T follicular helper cell (primary cell): ENCODE results near the gene ZNF778.
A peak's percentile ranks its signal among the peaks of the same experiment; 100 is the strongest.
"Not testable (repeated sequence)": the region's sequence is repeated elsewhere in the genome, so short reads cannot be mapped to it uniquely, and the experiment has no call there.

Experiments used
- DNase-seq: peaks from one replicate; pipeline ENCODE4 v3.0.0-alpha.2; 2020; ENCODE audit warnings: low read depth

Gene ZNF778

GRCh38 chr16:89216315-89217137, 977 bp upstream of the ZNF778 start:
- peak; percentile 77 for DNase-seq

- no peak for DNase-seq
These were observed 440 bp upstream of the ZNF778 start for GRCh38 chr16:89217138-89217387.

- no peak for DNase-seq
These were observed 1.9 kb downstream of the ZNF778 start for GRCh38 chr16:89219365-89219764.

GRCh38 chr16:89221604-89222003, 4.1 kb downstream of the ZNF778 start:
- no peak for DNase-seq

GRCh38 chr16:89222931-89223330, 5.4 kb downstream of the ZNF778 start:
- DNase-seq: no peak

DNA sequence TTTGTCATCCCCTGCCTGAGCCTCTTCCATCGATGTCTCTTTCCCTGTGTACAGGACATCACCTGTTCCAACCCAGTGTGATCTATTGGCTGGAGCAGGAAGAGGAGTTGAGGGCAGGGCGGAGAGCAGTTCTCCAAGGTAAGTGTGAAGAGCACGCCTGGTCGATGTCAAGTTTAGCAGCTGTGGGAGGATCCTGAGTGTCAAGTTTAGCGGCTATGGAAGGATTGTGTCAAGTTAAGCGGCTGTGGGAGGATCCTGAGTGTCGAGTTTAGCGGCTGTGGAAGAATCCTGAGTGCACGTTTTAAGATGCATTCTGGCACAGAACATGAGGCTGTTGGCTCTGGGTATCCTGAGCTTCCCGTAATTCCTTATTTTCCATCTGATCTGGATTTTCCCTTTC, 7.2 kb downstream of the ZNF778 start:
- no peak for DNase-seq

DNA sequence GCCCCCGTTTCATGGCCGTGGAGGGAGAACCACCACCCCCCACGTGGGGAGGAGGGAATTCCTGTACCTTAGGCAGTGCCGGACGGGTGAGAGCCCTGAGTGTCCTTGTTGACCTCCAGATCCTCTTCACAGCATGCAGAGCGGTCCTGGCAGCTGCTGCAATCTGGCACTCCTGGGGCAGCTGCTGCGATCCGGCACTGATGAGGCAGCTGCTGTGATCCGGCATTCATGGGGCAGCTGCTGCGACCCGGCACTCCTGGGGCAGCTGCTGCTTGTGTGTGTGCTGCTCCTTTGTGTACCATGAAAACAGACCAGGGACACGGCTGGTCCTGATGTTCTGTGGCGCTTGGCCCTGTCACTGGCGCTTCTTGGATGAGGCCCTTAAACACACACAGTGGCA, 12.8 kb downstream of the ZNF778 start:
- no peak for DNase-seq

- no peak for DNase-seq
These were observed 14.6 kb downstream of the ZNF778 start for GRCh38 chr16:89232107-89232506.

DNA sequence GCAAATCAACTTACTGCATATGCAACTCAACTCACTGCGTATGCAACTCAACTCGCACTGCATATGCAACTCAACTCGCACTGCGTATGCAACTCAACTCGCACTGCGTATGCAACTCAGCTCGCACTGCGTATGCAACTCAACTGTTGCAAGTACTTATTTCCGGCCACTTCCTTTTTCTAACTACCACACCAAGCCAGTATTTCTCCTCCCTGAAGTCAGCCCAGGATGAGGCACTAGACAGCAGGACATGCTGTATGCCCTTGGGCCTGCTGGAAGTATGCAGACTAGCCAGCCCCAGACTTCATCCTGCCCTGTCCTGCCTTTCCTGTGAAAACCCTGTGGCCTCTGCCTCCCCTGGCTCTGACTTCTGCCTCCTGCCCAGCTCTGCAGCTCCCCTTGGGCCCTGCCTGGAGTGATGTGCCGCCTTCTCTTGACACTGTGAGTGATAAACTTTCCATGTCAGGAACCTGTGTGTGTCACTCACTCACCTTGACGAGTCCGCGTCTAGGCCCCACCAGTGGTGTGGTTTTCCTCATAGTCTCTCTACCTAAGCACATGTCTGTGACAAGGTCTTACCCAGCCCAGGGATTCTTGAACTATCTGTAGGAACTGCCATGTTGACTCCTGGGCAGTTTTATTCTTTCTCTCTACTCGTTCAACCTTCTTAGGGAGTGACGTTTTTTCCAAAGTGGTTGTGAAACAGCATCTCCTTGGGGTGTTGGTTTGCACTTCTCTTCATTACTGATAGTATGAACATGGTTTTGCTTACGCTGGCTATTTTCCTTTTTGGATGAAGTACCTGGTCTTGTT, 16.4 kb downstream of the ZNF778 start:
- DNase-seq: no peak

- DNase-seq: no peak
These were observed 20.2 kb downstream of the ZNF778 start for GRCh38 chr16:89237733-89238132.

- DNase-seq: peak; percentile 82
These were observed 23.9 kb downstream of the ZNF778 start for GRCh38 chr16:89241187-89242007.

- DNase-seq: no peak
These were observed 25.3 kb downstream of the ZNF778 start for GRCh38 chr16:89242795-89243200.

DNA sequence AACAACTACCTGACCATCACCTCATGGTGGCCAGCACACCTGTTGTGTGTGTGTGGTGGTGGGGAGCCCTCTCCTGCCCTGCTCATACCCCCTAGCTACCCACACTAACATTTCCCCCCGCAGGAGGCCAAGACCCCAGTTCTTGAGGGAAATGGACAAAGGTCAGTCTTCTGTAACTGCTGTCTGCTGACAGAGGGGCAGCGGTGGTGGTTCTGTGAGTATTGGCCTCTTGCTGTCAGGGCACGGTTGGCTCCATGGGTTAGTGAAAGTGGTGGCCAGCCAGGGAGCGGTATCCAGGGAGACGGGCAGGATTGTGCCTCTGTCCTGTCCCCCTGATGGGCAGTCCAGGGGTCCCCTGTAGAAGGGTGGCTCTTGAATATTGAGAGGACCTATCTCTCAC, 26.2 kb downstream of the ZNF778 start:
- DNase-seq: no peak

GRCh38 chr16:89244264-89244663, 26.8 kb downstream of the ZNF778 start:
- not testable (repeated sequence) for DNase-seq

DNA sequence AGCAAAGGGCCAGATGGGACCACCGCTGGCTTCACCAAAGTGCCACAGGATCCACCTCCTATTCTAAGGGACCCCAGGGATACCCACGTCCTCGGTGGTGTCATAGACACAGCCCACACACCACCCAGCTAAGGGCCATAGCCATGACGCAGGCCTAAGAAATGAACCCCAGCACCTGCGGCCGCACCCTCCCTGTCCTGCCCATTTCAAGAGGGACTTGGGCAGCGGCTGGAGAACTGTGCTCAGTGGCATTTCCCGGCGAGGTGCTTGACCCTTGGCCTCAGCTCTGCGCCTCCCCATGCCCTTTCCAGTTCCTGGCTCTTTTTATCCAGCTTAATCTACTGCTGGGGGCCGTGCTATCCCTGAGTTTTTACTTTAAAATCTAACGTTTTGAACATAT, 27.3 kb downstream of the ZNF778 start:
- DNase-seq: no peak

GRCh38 chr16:89246383-89246902, 28.9 kb downstream of the ZNF778 start:
- no peak for DNase-seq

DNA sequence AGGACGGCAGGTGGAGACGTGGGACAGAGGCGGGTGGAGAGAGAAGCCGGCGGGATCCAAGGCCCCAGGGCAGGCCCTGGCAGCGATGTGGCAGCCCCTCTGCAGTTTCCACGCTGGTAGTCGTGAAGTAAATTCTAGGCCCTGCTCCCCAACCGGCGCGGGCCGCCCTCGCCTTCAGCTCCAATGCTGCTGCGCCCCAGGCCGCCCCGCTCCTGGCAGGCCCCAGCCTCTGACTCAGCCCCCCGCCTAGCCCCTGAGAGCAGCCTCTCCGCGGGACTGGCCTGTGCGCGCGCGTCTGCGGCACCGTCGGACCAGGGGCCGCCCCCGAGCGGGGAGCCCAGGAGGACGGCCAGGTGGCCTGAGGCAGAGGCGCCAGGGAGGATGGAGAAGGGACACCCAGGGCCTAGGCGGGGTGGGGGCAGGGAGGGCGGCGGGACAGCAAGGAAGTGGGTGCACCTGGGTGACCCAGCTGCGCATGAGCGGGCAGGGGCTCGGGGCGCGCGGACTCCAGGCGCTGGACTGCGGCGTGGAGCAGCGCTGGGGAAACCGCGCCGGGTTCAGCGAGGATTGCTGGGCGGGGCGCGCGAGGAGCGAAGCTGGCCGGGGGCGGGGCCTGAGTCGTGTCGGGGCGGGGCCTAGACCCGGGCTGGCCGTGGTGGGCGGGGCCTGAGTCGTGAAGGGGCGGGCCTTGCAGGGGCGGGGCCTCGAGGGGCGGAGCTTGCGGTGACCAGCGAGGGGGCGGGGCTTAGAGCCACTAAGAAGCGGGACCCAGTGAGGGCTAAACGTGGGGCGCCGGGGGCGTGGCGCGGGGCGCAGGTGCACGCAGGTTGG, 29.6 kb downstream of the ZNF778 start:
- peak; percentile 95 for DNase-seq

DNA sequence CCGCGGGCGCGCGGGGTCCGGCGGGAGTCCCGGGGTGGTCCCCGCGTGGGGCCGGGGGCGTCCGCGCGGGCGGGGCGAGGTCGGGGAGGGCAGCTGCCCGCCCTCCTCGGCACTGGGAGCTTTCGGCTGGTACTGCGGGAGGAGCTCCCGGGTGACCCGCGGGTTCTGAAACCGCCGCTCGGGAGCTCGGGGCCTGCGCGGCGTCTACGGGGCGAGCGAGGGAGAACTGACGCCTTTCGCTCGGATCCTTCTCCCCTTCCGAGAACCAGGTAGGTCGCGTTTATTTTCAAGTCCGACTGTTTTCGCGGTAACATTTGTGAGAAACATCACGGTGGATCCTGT, 30.2 kb downstream of the ZNF778 start:
- not testable (repeated sequence) for DNase-seq

- no peak for DNase-seq
These were observed 30.9 kb downstream of the ZNF778 start for GRCh38 chr16:89248196-89248982.

DNA sequence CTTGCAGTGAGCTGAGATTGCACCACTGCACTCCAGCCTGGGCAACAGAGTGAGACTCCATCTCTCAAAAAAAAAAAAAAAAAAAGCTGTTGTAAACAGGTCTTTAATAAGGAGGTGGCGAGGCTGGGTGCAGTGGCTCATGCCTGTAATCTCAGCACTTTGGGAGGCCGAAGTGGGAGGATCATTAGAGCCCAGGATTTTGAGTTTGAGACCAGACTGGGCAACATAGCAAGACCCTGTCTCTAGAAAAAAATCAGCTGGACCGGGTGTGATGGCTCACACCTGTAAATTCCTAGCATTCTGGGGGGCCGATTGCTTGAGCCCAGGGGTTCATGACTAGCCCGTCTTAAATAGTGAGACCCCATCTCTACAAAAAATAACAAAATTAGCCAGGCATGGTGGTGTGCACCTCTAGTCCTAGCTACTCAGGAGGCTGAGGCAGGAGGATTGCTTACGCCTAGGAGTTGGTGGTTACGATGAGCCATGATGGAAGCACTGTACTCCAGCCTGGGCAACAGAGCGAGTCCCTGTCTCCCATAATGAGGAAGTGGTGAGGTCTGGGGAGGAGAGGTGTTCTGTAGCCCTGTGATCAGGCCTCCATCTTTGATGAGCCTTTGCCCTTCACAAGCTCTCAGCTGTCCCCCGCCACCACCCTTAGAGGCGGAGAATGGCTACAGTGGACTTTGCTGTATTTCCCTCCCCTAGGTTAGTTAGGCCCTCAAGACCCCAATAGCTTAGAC, 36.2 kb downstream of the ZNF778 start:
- no peak for DNase-seq
